Choroid plexus epithelial cell (primary cell): ENCODE results near the gene MANF.

Source experiments
- DNase-seq: peaks from one replicate; pipeline ENCODE4 v3.0.0-alpha.2; 2010; ENCODE audit warnings: low read depth
- H3K4me3 ChIP-seq: 2 replicates; pipeline ENCODE4 v1.5.1; 2011; ENCODE audit warnings: low read depth, mild to moderate bottlenecking, control low read depth, low read length, moderate library complexity
- CTCF ChIP-seq: conservative IDR thresholded peaks from 2 replicates; pipeline ENCODE4 v1.5.1; 2011; ENCODE audit warnings: low read depth, mild to moderate bottlenecking, control low read depth, inconsistent platforms, low read length, moderate library complexity

MANF gene

GRCh38 chr3:51379301-51379700, 5.8 kb upstream of the MANF start:
- no peak for DNase-seq
- TF ChIP-seq CTCF, result no peak
- H3K4me3 ChIP-seq, result no peak overlapping the region

GRCh38 chr3:51379746-51380455, 5.2 kb upstream of the MANF start:
- no peak for DNase-seq
- no peak overlapping the region for H3K4me3 ChIP-seq
- no peak for TF ChIP-seq CTCF

- DNase-seq, result no peak
- no peak for TF ChIP-seq CTCF
- no peak overlapping the region for H3K4me3 ChIP-seq
Observed at GRCh38 chr3:51380601-51381332, 4.3 kb upstream of the MANF start.

GRCh38 chr3:51381333-51381705, 3.8 kb upstream of the MANF start:
- TF ChIP-seq CTCF, result no peak
- H3K4me3 ChIP-seq, result no peak overlapping the region
- no peak for DNase-seq

- no peak for DNase-seq
- TF ChIP-seq CTCF, result no peak
- H3K4me3 ChIP-seq, result no peak overlapping the region
Observed at GRCh38 chr3:51382076-51382745, 2.9 kb upstream of the MANF start.

GRCh38 chr3:51382947-51383578, 2.0 kb upstream of the MANF start:
- no peak for TF ChIP-seq CTCF
- DNase-seq, result no peak

More at GRCh38 chr3:51382947-51383578, 2.0 kb upstream of the MANF start:
- H3K4me3 ChIP-seq, result no peak overlapping the region
